Erythroblast (primary cell): ENCODE measurements around the gene CSF2.

ENCODE experiments used
- GATA1 ChIP-seq: IDR thresholded peaks from 2 replicates; pipeline ENCODE4 v1.6.1; 2011; ENCODE audit warnings: low read depth, mild to moderate bottlenecking, control low read depth, low read length, moderate library complexity
- POLR2A ChIP-seq: IDR thresholded peaks from 2 replicates; pipeline ENCODE4 v1.6.1; 2011; ENCODE audit warnings: mild to moderate bottlenecking, low read length

DNA sequence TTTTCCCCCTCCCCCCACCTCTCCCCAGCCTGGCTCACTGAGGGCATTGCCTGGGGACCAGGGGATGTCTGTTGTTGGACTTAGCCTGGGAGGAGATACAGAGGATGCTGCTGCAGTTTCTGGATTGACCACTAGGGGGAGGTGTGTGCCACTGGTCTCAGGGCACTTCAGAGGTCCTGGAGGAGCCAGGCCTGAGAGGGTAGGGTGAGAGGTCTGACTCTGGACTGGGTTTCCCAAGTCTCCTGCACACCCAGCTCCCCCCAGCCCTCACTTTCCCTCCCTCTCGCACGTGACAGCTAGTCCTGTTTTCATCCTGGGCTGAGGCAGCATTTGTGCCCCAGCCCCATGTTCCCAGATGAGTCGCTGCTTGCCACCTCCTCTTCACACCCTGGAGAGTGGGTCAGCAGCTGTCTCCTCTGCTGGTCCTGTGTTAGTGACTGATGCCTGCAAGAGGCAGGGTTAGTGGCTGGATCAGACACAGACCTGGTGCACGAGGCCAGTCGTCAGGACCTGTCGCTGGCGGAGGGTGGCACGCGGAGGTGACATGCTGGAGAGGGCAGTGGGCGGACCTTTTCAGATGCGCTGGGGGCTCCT is 8.8 kb upstream of the CSF2 start:
- TF ChIP-seq POLR2A (no peak), GATA1 (no peak)
